B cell (primary cell): ENCODE measurements around the gene TTC6. TPM values are rescaled to one million over a fixed set of nuclear protein-coding genes. Genes with fewer than 3 reads are reported as not detected.

ENCODE experiments used
- ATAC-seq: fragments of 200-7000 bp; cut with Tn5 transposase; one replicate; pipeline ENCODE4 v1.10.0; 2021; ENCODE audit warnings: low read depth, mild to moderate bottlenecking, moderate number of reproducible peaks, moderate library complexity
- CTCF ChIA-PET: fragments of 350-600 bp; sonication (Branson Sonifier 250); formaldehyde crosslinking; loops from one replicate; lab custom pipeline; 2021; ENCODE audit warnings: antibody characterized with exemption, inconsistent platforms; lab: Charles Lee
- POLR2A ChIA-PET: fragments of 350-600 bp; sonication (Branson Sonifier 250); formaldehyde crosslinking; loops from one replicate; lab custom pipeline; 2021; ENCODE audit warnings: antibody characterized with exemption; lab: Charles Lee
- DNase-seq: peaks from one replicate; pipeline ENCODE4 v3.0.0; 2013
- H2AFZ ChIP-seq: 2 replicates; pipeline ENCODE4 v1.6.1; 2012; ENCODE audit warnings: mild to moderate bottlenecking, low read depth, low read length; ENCODE audit not compliant: insufficient read depth, poor library complexity, severe bottlenecking
- H3K27ac ChIP-seq, 2 donors: 1 replicate in 1 of 2; 2 replicates in 1 of 2; pipeline ENCODE4 v1.5.1; 2012 to 2013; ENCODE audit warnings: low read length in 2 of 2, mild to moderate bottlenecking in 2 of 2, moderate library complexity in 1 of 2
- H3K27me3 ChIP-seq, 4 experiments: fragments of 200-600 bp in 1 of 4; sonication (generic) in 1 of 4; replicated peaks in 1 of 4; 1 replicate in 2 of 4; 2 replicates in 2 of 4; pipeline versions ENCODE4 v1.6.1 to v1.7.0; 2013 to 2016; ENCODE audit warnings: low read length in 3 of 4, mild to moderate bottlenecking in 2 of 4, mixed read lengths in 1 of 4, moderate library complexity in 1 of 4; ENCODE audit not compliant: insufficient read depth in 4 of 4, control insufficient read depth in 3 of 4; ENCODE audit errors: control extremely low read depth in 1 of 4
- H3K36me3 ChIP-seq, 2 experiments: replicated peaks in 1 of 2; 1 replicate in 1 of 2; 2 replicates in 1 of 2; pipeline versions ENCODE4 v1.6.1 to v1.7.1; 2013; ENCODE audit warnings: low read length in 1 of 2; ENCODE audit not compliant: insufficient read depth in 2 of 2, control insufficient read depth in 1 of 2; ENCODE audit errors: control extremely low read depth in 1 of 2, extremely low read depth in 1 of 2
- H3K4me1 ChIP-seq, 2 donors: fragments of 200-600 bp in 1 of 2; sonication (generic) in 1 of 2; 1 replicate in 1 of 2; 2 replicates in 1 of 2; pipeline versions ENCODE4 v1.5.1 to v1.6.1; 2013 to 2017; ENCODE audit warnings: low read length in 2 of 2; ENCODE audit not compliant: control insufficient read depth in 2 of 2, insufficient read depth in 2 of 2
- H3K4me2 ChIP-seq: replicated peaks from 2 replicates; pipeline ENCODE3; 2012; ENCODE audit warnings: mild to moderate bottlenecking, low read depth, low read length; ENCODE audit not compliant: poor library complexity, severe bottlenecking
- H3K4me3 ChIP-seq, 5 experiments: fragments of 200-600 bp in 1 of 5; sonication (generic) in 1 of 5; 1 replicate in 3 of 5; 2 replicates in 2 of 5; pipeline versions ENCODE4 v1.5.1 to v1.7.0; 2011 to 2016; ENCODE audit warnings: low read length in 4 of 5, mild to moderate bottlenecking in 4 of 5, low read depth in 2 of 5, control low read depth in 1 of 5, moderate library complexity in 1 of 5; ENCODE audit not compliant: insufficient read depth in 1 of 5; ENCODE audit errors: control extremely low read depth in 1 of 5, extremely low read depth in 1 of 5
- H3K79me2 ChIP-seq: fragments of 200-600 bp; sonication (generic); one replicate; pipeline ENCODE4 v1.6.0; 2016; ENCODE audit warnings: low read length; ENCODE audit not compliant: control insufficient read depth, insufficient read depth
- H3K9ac ChIP-seq: fragments of 200-600 bp; sonication (generic); 2 replicates; pipeline ENCODE4 v1.6.1; 2017; ENCODE audit warnings: mild to moderate bottlenecking, low read length, moderate library complexity
- H3K9me3 ChIP-seq, 3 donors: one replicate each; pipeline versions ENCODE4 v1.6.1 to v1.7.1; 2013; ENCODE audit warnings: low read length in 2 of 3; ENCODE audit not compliant: control insufficient read depth in 2 of 3, insufficient read depth in 1 of 3; ENCODE audit errors: control extremely low read depth in 1 of 3
- H4K20me1 ChIP-seq: 2 replicates; pipeline ENCODE4 v1.6.0; 2012; ENCODE audit warnings: mild to moderate bottlenecking, low read length; ENCODE audit not compliant: insufficient read depth, control insufficient read depth, poor library complexity, severe bottlenecking
- H3K27ac Mint-ChIP-seq: one replicate; pipeline ENCODE4 v1.8.0; 2021; ENCODE audit warnings: mixed read lengths
- H3K27me3 Mint-ChIP-seq: one replicate; pipeline ENCODE4 v1.8.0; 2021; ENCODE audit warnings: mixed read lengths
- H3K4me1 Mint-ChIP-seq: one replicate; pipeline ENCODE4 v1.8.0; 2021; ENCODE audit warnings: mixed read lengths
- H3K4me3 Mint-ChIP-seq: one replicate; pipeline ENCODE4 v1.8.0; 2021; ENCODE audit warnings: mixed read lengths
- H3K9me3 Mint-ChIP-seq: one replicate; pipeline ENCODE4 v1.8.0; 2022; ENCODE audit warnings: mixed read lengths; ENCODE audit not compliant: insufficient read depth
- CTCF ChIP-seq: fragments of 200-600 bp; IDR thresholded peaks from one replicate; pipeline ENCODE4 v1.8.0; 2022; ENCODE audit warnings: antibody characterized with exemption, mild to moderate bottlenecking
- EZH2 ChIP-seq: IDR thresholded peaks from 2 replicates; pipeline ENCODE4 v1.6.1; 2012; ENCODE audit warnings: borderline replicate concordance, low read depth, mild to moderate bottlenecking, moderate library complexity, low read length; ENCODE audit not compliant: insufficient read depth, poor library complexity, severe bottlenecking
- WGBS: methylation state at CpG from one replicate; pipeline ENCODE4 v1.1.5; 2013; ENCODE audit warnings: missing lambda C conversion rate; ENCODE audit not compliant: insufficient coverage; 5-methylcytosine and 5-hydroxymethylcytosine counted together
- intact Hi-C: fragments of 100-400 bp; cut with micrococcal nuclease; formaldehyde crosslinking; loops from one replicate; pipeline ENCODE4 v1.10.0; 2022
- polyA plus RNA-seq: library from polyadenylated mRNA; depleted of rRNA; stranded (reverse); fragments of >200 nt; gene quantifications from 2 replicates; pipeline ENCODE4 v1.2.3, GENCODE V29; 2012
- total RNA-seq, 2 donors: library from RNA; stranded (reverse); fragments of 120-200 nt in 1 of 2; gene quantifications; 1 replicate in 1 of 2; 2 replicates in 1 of 2; pipeline versions ENCODE4 v1.2.3 to v1.2.4, GENCODE V29; 2013 to 2022

TTC6 gene
- total and polyA plus RNA-seq, 2 donors (not counting 1 experiment from before 2014, with no cell fraction given), result not detected

GRCh38 chr14:37602605-37603453 lies 7.4 kb downstream of the TTC6 start:
- WGBS, result 16% methylated on average over 17 of the region's 24 CpGs
- no peak overlapping the region for H3K4me2 ChIP-seq
- CTCF ChIA-PET, result no interaction called here
- no peak overlapping the region for H2AFZ ChIP-seq
- no peaks in the 10 kb centered on the region for H4K20me1 ChIP-seq
- H3K27ac Mint-ChIP-seq, result no peak overlapping the region
- peaks cover 42% of the 10 kb centered on the region for H3K27me3 Mint-ChIP-seq
- H3K36me3 ChIP-seq, result no peaks in the 10 kb centered on the region
- H3K4me1 Mint-ChIP-seq, result peaks cover 3% of the 10 kb centered on the region
- peaks cover 2% of the 10 kb centered on the region for H3K9me3 Mint-ChIP-seq
- H3K9ac ChIP-seq, result no peak overlapping the region
- no peak overlapping the region for H3K27ac ChIP-seq
- H3K27me3 ChIP-seq, result peaks cover 0 to 60% (median 25%) of the 10 kb centered on the region in 4 experiments
- no peak overlapping the region for H3K4me3 Mint-ChIP-seq
- H3K4me3 ChIP-seq, result no peak overlapping the region
- H3K4me1 ChIP-seq, result peaks cover 3 to 13% of the 10 kb centered on the region in 2 donors
- TF ChIP-seq EZH2 (no peak), CTCF (no peak)
- no peaks in the 10 kb centered on the region for H3K79me2 ChIP-seq
- intact Hi-C loops, result no loop called here
- ATAC-seq (no peak), DNase-seq (no peak)
- POLR2A ChIA-PET, result no interaction called here
- H3K9me3 ChIP-seq, result peaks cover 0 to 46% (median 0%) of the 10 kb centered on the region in 3 donors

GRCh38 chr14:37603688-37604251 lies 8.3 kb downstream of the TTC6 start:
- no peak overlapping the region for H3K27ac Mint-ChIP-seq
- H3K4me1 Mint-ChIP-seq, result peaks cover 3% of the 10 kb centered on the region
- intact Hi-C loops, result no loop called here
- DNase-seq, result no peak
- 82% methylated on average over 8 of the region's 9 CpGs for WGBS
- ATAC-seq, result no peak
- ChIA-PET POLR2A (no interaction called here), CTCF (no interaction called here)
- peaks cover 0 to 51% (median 20%) of the 10 kb centered on the region in 4 experiments for H3K27me3 ChIP-seq
- no peak overlapping the region for H3K9ac ChIP-seq
- peaks cover 0 to 36% (median 0%) of the 10 kb centered on the region in 3 donors for H3K9me3 ChIP-seq
- peaks cover 2% of the 10 kb centered on the region for H3K9me3 Mint-ChIP-seq
- H3K4me3 ChIP-seq, result no peak overlapping the region
- H3K27me3 Mint-ChIP-seq, result peaks cover 35% of the 10 kb centered on the region
- no peak overlapping the region for H3K4me2 ChIP-seq
- H4K20me1 ChIP-seq, result no peaks in the 10 kb centered on the region
- no peak overlapping the region for H2AFZ ChIP-seq
- H3K4me3 Mint-ChIP-seq, result no peak overlapping the region
- no peak for TF ChIP-seq CTCF
- TF ChIP-seq EZH2, result no peak
- H3K4me1 ChIP-seq, result peaks cover 3 to 5% of the 10 kb centered on the region in 2 donors
- H3K79me2 ChIP-seq, result no peaks in the 10 kb centered on the region
- no peak overlapping the region for H3K27ac ChIP-seq
- H3K36me3 ChIP-seq, result no peaks in the 10 kb centered on the region
